ENCODE results near the gene GAS6.
A peak's percentile ranks its signal among the peaks of the same experiment; 100 is the strongest.

Gene GAS6

DNA sequence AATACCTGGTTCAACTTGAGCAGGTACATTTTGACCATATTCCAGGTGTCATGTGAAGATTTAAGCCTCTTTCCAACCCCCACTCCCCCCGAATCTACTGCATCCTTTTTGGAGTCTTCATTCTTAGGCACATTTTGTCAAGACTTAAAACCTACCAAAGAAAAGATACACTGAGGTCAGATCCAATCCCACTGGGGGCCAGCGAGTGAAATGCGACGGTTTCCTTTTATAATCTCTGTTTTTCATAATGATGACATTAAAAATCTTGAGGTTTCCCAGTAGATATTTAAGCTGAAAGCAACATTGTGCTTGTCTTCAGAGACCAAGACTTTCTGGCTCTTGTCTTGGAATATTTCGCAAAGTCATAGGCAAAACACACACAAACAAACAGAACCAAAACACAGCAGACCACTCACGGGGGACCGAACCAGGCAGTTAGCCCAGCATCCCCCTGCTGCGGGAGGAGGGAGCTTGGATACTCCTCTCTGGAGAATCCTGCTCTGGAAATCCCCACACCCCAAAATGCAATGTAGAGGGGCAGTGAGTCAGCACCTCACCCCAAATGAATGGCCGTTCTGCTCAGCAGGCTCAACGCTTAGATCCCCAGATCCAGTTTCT lies 506 bp upstream of the GAS6 start:
- DNase-seq, result no peak

DNA sequence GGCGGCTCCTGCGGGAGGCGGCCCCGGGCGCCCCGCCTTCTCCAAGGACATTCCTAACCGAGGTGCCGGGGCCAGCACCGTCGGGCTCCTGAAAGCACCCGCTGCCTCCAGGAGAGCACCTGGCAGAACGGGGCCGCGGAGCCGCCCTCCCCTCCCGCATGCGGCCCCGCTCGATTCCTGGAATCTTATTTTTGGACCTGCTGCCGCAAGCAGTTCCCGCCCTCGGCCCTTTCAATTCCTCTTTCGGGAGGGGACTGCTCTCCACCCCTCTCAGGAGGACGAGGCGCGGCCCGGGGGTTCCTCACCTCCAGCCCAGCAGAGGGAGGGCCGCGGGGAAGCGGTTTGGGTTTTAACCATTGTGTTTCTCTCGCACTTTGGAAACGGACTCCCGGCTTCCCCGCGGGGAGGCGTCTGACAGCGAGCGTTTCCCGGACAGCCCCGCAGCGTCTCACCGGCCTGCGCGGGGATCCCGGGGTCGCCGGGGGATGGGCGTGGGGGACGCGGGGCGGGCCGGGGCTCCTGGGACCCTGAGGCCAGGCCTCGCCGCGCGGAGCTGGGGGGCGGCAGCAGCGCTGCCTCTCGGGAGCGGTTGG lies 849 bp downstream of the GAS6 start:
- DNase-seq, result no peak

DNA sequence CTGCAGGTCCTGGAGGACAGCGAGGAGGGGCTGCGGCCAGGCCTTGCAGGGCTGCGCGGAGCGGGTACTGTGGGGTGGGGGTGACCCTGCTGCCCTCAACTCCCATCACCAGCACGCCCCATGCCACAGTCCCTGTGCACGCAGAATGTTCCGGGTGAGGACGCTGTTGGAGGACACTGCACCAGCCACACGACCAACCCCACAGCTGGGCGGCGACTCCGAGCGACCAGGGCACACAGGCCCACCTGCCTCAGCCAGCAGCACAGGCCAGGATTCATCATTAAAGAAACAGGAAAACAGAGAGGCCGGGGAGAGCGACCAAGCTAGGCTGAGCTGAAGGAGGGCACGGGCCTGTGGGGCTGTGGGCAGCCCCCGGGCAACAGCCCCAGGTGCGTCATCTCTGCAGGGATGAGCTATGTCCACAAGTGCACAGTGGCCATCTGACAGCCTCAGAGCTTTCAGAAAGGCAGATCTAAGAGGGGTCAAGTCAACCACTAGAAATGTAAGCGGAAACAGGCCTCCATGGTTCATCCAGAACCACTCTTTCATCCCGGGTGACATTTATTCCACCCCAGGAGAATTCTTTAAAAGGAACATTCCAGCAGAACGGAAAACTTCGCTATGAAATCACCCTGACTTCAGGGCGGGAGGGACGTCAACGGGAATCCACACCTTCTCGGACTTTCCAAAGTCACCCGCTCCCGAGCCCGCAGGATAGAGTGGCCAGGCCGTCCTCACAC lies 1.5 kb downstream of the GAS6 start:
- peak; percentile 33 for DNase-seq

DNA sequence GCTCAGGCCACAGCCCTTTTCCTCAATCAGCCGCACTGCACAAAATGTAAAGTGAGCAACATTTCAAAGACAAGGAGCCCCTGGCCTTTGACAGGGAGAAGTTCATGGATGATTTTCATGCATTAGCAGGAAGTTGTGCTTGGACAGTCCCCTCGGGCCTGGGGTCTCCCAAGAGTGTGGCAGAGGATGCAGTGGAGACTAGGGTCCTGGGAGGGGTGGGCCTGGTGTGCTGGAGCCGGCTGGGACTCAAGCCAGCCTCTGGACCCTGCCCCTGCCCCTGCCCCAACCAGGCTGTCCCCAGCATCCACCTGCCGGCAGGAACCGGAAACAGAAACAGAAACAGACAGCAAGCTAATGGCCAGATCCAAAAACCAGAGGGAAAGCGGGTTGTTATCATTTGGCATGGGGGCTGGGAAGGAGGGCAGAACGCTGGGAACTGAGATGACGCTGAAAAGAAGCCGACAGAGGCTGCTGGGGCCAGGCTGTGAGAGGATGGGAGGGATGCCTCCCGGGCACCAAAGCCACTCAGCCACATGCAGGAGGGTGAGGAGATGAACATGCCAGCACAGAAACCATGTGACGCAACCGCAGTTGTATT lies 2.3 kb downstream of the GAS6 start:
- DNase-seq, result peak; percentile 64

GRCh38 chr13:113860665-113861432 lies 3.0 kb downstream of the GAS6 start:
- no peak for DNase-seq

GRCh38 chr13:113860051-113860664 lies 3.7 kb downstream of the GAS6 start:
- DNase-seq, result no peak

DNA sequence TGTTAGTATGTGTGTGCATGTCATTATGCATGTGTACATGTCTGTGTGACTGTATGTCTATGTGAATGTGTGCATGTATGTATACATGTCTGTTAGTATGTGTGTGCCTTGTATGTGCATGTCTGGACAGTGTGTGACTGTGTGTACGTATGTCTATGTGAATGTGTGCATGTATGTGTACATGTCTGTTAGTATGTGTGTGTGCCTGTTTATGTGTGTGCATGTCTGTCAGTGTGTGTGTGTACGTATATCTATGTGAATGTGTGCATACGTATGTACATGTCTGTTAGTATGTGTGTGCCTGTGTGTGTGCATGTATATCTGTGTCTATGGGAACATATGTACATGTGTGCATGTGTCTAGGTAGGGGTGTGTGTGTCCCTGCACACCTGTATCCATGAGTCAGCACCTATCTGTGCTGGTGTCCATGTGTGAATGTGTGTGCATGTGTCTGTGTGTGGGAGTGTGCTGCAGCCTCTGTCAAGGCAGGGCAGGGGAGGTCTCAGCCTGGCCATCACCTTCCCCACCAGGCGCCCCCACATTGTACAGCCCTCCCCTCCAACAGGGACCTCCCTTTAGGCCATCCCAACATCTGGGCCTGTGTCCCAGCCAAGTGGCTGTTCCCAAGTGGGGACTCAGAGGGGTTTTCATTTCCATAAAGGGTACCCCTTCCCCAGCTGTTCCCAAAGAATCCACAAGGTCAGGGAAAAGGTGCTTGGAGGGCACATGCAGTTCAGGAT lies 4.4 kb downstream of the GAS6 start:
- no peak for DNase-seq

DNA sequence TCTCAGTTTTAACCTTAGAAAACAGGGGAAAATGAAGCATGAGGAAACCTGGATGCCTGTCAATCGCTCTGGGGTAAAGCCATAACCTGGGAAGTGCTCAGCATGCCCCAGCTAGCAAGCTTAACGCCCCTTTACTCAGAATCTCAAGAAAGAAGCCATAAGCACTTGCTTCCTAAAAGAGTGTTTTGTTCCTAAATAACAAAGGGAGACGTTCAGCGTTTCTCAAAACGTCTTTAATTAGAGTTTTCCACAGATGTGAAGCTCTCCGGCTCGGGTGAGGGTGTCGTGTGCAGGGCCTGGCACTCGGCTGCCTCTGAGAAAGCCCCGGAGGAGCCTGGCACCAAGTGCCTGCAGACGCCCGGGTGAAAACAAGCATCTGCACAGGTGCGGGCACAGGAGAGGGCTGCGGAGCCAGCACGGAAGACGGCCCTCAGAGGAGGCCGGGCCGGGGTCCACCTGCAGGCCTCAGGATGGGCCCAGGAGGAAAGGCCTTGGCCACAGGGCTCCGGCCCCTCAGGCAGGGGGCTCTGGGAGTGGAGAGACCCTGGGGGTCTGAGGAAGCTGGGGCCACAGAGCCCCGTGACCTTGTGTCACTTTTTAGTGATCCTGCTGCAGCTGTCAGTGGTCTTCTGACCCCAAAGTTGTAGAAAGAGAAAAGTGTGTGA lies 6.2 kb downstream of the GAS6 start:
- no peak for DNase-seq

DNA sequence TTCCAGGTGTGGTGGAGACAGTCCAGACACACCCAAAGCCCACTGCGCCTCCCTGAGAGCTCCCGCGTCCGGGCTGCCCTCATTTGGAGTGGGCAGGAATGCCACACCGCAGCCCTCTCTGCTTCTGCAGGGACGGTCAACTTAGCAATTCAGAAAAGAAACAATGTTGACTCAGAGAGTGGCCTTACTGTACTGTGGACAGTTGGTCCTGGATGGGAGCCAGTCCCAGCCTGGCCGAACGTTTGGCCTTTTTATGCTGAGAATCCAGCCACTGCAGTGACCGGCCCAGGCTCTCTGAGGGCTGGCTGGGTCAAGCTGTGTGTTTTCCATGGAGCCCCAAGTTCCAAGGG lies 7.2 kb downstream of the GAS6 start:
- no peak for DNase-seq

DNA sequence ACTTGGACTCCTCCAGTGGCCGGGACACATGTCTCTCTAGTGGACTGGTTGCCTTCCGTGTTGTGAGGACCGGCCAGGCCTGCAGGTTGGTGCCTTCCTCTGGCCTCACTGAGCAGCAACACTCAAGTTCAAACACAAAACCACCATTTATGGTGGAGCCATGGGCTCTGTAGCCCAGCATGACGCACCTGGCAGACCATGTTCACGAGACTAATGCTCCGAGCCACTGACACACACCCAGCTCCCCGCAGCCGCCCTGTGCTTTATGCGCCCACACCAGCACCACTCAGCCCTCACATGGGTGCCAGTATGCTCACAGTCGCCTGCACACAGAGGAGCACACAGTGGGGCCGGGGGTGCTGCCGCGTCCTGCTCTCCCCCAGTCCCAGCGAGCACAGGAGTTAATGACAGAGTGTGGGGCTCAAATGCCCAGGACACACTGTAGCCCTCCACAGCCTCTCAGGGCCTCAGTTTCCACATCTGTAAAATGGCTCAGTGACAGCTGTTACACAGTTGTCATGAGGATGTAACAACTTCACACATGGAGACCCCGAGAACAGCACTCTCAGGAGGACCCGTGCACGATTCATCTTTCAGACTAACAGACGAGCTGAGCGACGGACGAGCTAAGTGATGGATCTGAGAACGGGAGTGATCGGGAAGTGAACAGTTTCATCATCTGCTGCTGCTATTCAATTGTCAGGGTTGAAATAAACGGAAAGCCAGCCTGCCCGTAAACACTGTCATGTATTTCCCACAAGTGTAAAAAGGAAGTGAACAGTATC lies 7.8 kb downstream of the GAS6 start:
- no peak for DNase-seq

DNA sequence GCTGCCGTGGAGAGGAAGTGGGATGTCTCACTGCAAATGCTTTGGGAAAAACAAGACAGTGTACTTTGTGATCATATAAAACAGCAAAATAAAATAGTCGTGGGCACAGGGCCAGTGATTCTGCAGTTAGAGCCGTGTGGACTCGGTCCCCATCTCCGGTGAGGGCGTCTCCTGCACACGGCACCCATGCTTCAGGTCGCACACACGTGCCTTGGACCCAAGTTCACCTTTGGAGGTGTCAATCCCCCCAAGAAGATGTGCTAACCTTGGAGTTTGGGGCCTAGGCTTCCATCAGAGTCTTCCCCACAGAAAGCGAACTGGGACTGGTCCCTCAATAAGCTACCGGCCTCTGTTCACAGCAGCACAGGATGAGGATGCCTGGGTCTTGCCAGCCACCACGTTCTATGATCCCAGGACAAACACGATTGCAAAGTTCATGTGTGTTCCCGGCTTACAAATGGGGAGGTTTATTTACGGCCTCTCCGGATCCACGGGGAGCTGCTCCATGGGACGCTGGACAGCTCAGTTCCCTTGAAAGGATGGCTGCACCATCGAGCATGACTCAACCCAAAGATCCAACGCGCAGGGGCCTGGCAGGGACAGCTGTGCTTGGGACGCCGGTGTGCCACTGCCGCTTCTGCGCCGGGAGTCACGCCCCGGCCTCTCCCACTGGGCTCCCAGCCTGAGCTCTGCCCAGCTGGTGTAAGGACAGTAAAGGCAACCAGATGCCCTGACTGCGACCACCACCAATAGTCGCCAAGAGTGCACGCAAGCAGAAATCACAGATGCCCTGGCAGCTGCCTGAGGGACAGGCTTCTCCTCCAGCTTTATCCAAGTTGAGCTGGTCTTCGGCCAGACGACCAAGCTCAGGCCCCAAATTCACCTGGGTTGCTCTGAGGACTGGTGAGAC lies 8.6 kb downstream of the GAS6 start:
- DNase-seq, result no peak

DNA sequence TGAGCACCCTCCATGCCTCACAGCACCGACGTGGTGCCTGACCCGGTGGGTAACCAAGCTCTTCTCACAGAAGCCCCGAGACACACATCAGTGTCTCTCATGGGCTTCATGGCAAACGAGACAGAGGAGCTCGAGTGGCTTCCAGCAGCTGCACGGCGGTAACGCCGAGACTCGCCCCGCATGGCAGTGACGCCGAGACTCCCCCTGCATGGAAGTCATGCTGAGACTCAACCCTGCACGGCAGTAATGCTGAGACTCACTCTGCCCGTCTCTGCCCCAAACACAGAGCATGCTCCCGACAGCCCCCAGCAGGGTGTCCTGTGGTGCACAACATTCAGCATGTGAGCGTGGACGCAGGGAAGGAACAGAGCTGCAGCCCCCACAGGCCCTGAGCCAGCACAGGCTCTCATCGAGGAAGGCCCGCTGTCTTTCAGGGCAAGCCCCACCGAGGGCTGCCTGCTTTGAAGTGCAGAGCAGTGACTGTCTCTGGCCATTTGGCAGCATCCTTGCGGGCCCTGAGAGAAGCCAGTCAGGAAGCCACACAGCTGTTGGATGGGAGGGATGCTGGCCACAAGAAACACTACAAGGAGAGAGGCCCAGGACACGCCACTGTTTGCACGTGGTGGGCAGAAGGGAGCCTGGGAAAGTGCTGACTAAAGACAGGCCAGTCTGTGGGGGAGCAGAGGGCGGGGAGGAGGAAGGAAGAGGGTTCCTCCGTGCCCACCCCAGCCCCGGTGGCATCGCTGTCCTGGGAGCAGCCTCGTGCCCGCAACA lies 9.5 kb downstream of the GAS6 start:
- DNase-seq, result no peak

DNA sequence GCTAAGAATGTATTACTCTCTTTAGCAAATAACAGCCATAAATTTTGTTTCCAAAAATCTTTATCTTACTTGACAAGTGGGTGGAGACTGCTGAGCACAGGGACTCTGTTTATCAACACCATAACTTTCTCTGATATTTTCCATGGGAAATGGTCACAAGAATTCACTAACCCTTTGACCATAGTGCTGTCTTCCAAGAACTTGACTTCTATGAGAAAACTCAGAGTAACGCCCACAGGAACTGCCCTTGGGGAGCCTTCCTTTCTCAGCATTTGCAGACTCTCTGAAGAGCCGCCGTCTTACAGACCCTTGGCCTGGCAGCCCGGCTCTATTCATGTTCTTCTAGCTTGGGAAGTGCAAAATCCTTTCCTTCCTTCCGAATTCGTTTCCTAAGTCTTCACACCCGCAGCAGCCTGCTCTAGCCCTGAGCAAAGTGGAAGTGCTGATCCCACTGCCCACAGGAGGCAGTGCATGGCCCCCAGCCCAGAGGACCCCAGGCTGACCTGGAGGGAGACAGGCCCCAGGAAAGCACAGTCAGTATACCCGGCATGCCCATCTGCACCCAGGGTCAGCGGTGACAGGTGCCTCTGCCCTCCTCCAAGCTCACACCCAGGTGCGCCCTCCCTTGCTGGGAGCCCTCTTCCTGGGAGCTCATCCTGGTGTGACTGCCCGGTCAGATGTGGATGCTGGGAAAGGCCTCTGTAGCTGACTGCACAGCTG lies 10.2 kb downstream of the GAS6 start:
- no peak for DNase-seq

DNA sequence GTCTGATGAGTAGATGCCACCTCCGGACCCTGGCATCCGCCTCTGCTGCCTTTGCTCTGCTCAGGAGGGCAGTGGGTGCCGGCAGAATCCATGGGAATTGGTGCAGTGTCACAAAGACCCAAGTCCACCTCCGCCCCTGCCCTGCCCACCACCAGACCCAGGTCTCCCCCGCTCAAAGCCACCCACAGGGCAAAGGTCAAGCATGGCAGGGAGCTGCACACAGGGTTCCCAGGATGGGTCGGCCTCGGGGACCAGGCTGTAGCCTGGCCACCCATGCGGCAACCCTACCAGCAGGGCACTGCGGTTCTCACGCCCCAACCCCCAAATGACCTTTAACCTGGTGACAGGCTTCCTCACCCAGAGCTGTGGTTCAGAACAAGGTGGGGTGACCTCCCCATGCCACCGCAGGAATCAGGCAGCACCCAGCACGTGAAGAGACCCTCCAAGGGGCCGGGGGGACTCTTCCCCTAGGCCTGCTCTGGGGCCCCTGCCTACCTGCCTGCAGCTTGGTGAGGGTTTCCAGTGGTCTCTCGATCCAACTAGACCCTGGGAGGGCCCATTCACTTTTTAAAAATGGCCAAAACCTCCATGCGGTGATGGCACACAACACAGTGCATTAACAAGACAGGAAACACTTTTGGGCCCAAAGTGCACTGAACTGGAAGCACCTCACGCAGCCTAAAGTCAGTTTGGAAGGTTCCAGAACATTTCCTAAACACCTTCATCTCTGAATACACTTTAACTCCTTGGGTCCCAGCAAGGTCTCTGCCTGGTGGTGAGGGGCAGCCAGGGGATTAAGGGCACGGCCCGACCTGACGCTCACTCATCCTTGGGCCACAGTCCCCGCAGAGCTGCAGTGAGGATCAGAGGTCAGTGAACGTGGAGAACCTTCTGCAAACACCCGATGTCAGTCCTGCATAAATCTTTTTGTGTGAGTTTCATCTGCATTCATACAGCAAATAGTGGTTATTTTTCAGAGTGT lies 11.0 kb downstream of the GAS6 start:
- DNase-seq, result no peak

DNA sequence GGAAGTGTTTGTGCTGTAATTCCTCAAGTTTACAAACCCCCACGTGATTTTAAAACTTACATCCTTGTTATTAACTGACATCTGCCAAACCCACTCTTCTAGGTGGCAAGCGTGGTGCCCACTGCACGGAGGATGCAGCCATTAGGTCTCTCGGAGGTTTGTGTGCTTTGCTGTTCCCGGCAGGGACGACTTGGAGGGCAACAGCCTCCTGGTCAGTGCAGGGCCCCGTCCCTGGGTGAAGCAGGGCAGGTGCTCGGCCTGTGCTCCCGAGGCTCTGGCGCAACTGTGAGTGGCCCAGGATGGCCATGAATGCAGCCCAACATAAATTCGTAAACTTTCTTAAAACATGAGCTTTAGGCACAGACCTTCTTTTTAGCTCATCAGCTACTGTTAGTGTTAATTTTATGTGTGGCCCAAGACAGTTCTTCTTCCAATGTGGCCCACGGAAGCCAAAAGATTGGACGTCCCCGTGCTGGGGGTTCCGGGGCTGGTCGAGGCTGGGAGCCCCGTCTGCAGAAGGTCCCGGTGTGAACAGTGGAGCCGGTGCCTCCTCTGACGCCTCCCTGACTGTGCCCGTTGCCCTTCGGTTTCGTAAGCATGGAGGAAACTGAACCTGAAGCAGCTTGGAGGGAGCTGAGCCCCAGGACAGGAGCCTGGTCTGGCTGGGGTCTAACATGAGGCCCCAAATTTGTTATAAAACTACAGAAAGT lies 11.9 kb downstream of the GAS6 start:
- no peak for DNase-seq

DNA sequence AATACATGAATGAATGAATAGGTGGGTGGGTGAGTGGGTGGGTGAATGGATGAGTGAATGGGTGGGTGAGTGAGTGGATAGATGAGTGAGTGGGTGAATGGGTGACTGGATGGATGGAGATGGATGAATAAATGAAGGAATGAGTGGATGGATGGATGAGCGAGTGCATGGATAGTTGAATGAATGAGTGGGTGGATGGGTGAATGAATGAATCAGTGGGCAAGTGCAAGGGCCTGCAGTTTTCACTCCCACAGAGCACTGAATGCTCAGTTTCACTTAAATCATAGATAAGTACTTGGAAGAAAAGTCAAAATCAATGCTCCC lies 12.4 kb downstream of the GAS6 start:
- DNase-seq, result no peak

All from T1000 (cell line).